Spleen (tissue), 11 donors: Measurements from ENCODE around the gene CIB1. TPM values are rescaled to one million over a fixed set of nuclear protein-coding genes. Genes with fewer than 3 reads are reported as not detected.

Source experiments
- DNase-seq: peaks from one replicate; pipeline ENCODE4 v3.0.0-alpha.2; 2020
- H3K27ac ChIP-seq, 8 donors: fragments of 200-600 bp; sonication (generic) in 7 of 8; 1 replicate in 4 of 8; 2 replicates in 4 of 8; pipeline versions ENCODE4 v1.5.0 to v1.8.0; 2016 to 2021; ENCODE audit warnings: inconsistent platforms in 4 of 8, mild to moderate bottlenecking in 4 of 8, moderate library complexity in 1 of 8
- H3K27me3 ChIP-seq, 7 donors: fragments of 200-600 bp; sonication (generic) in 6 of 7; replicated peaks in 1 of 7; 1 replicate in 4 of 7; 2 replicates in 3 of 7; pipeline versions ENCODE4 v1.5.0 to v1.8.0; 2016 to 2021; ENCODE audit warnings: inconsistent platforms in 3 of 7, mild to moderate bottlenecking in 1 of 7
- H3K36me3 ChIP-seq, 6 donors: fragments of 200-600 bp; sonication (generic) in 5 of 6; 1 replicate in 4 of 6; 2 replicates in 2 of 6; pipeline versions ENCODE4 v1.5.0 to v1.8.0; 2016 to 2021; ENCODE audit warnings: inconsistent platforms in 2 of 6
- H3K4me1 ChIP-seq, 6 donors: fragments of 200-600 bp; sonication (generic) in 5 of 6; 1 replicate in 3 of 6; 2 replicates in 3 of 6; pipeline versions ENCODE4 v1.5.0 to v1.8.0; 2016 to 2021; ENCODE audit warnings: inconsistent platforms in 3 of 6
- H3K4me3 ChIP-seq, 8 donors: fragments of 200-600 bp; sonication (generic) in 7 of 8; 1 replicate in 4 of 8; 2 replicates in 4 of 8; pipeline versions ENCODE4 v1.5.0 to v1.8.0; 2016 to 2021; ENCODE audit warnings: inconsistent platforms in 4 of 8, mild to moderate bottlenecking in 4 of 8, moderate library complexity in 2 of 8
- H3K9me3 ChIP-seq, 8 donors: fragments of 200-600 bp; sonication (generic) in 7 of 8; 1 replicate in 4 of 8; 2 replicates in 4 of 8; pipeline versions ENCODE4 v1.5.0 to v1.8.0; 2016 to 2021; ENCODE audit warnings: inconsistent platforms in 4 of 8
- CTCF ChIP-seq, 11 experiments: fragments of 200-600 bp in 7 of 11; fragments of 450-650 bp in 4 of 11; sonication (generic) in 4 of 11; IDR thresholded peaks in 8 of 11; conservative IDR thresholded peaks in 3 of 11; 1 replicate in 7 of 11; 2 replicates in 4 of 11; pipeline versions ENCODE4 v1.4.0 to v1.8.0; 2016 to 2021; ENCODE audit warnings: antibody characterized with exemption in 11 of 11, inconsistent platforms in 4 of 11, mild to moderate bottlenecking in 1 of 11
- POLR2A ChIP-seq, 3 donors: fragments of 450-650 bp; IDR thresholded peaks; one replicate each; pipeline ENCODE4 v1.5.1; 2017; ENCODE audit warnings: antibody characterized with exemption in 3 of 3, mild to moderate bottlenecking in 1 of 3
- POLR2AphosphoS5 ChIP-seq, 3 donors: sonication (generic); formaldehyde crosslinking; IDR thresholded peaks; one replicate each; pipeline ENCODE4 v1.5.1; 2017; ENCODE audit warnings: antibody characterized with exemption in 3 of 3
- WGBS, 5 donors: extraction: QIAGEN DNeasy Blood & Tissue Kit in 3 of 5; methylation state at CpG; one replicate each; pipeline versions ENCODE4 v1.1.5 to v1.1.7; 2013 to 2018; 5-methylcytosine and 5-hydroxymethylcytosine counted together
- intact Hi-C: fragments of 100-400 bp; cut with DNase I; formaldehyde crosslinking; loops from one replicate; pipeline ENCODE4 v1.15.0; 2023; ENCODE audit warnings: low total_unique reads
- polyA plus RNA-seq, 3 donors: library from polyadenylated mRNA; stranded (reverse); fragments of 200-250 nt; gene quantifications; one replicate each; pipeline ENCODE4 v1.2.1, GENCODE V29; 2013
- total RNA-seq, 7 donors: library from RNA; depleted of rRNA in 3 of 7; stranded (reverse); fragments of >200 nt in 3 of 7; fragmentation: NEBNext Ultra II Directional in 4 of 7; extraction: Animal tissue kit (Norgen Biotek cat#: 25700) in 4 of 7; gene quantifications; one replicate each; pipeline versions ENCODE4 v1.1.0 to v1.2.1, GENCODE V29; 2016 to 2021
- donor health status: healthy with polysubstance abuse.
- donor health status: DM: no; HTN: no; CAD: no; lungs with moderate emphysema.
- donor health status: DM: no; HTN: no; CAD: no.
- donor health status: Bipolar disorder and iron deficiency.
- donor health status: healthy.
- donor health status: DM: no; HTN: no; CAD: no.
- donor health status: DM: yes; HTN: yes; CAD: no.

Gene CIB1
- total and polyA plus RNA-seq, 10 donors, result 31.7 to 247 (median 79.0) TPM

GRCh38 chr15:90219421-90220141 lies 14.2 kb downstream of the CIB1 start:
- no peaks in the 10 kb centered on the region for H3K27me3 ChIP-seq
- no peak overlapping the region for H3K4me3 ChIP-seq
- peak; percentile 88 for DNase-seq
- TF ChIP-seq POLR2AphosphoS5 (IDR thresholded peaks at IDR 0.05) (peak in 2 of 3 donors; percentile 26 to 64), CTCF (IDR thresholded peaks at IDR 0.05 in 8 of 11, conservative IDR thresholded peaks at IDR 0.05 in 3 of 11) (peak; percentile 36 to 85 (median 67)), POLR2A (IDR thresholded peaks at IDR 0.05) (no peak)
- H3K4me1 ChIP-seq, result peaks cover 4 to 85% (median 52%) of the 10 kb centered on the region in 6 donors
- intact Hi-C loops, result no loop called here
- no peaks in the 10 kb centered on the region for H3K9me3 ChIP-seq
- H3K27ac ChIP-seq, result peak overlapping the region in 3 of 8 donors; percentile 27 to 74 (median 37)
- H3K36me3 ChIP-seq, result peaks cover 0 to 97% (median 35%) of the 10 kb centered on the region in 6 donors
- WGBS, 5 donors, result 60 to 65% (median 63%) methylated on average over 13 to 17 of the region's 17 CpGs

GRCh38 chr15:90217671-90218394 lies 15.9 kb downstream of the CIB1 start:
- peaks cover 15 to 89% (median 61%) of the 10 kb centered on the region in 6 donors for H3K4me1 ChIP-seq
- H3K9me3 ChIP-seq, result no peaks in the 10 kb centered on the region
- 73 to 97% (median 86%) methylated on average over 9 of the region's 9 CpGs for WGBS, 5 donors
- intact Hi-C loops, result no loop called here
- no peaks in the 10 kb centered on the region for H3K27me3 ChIP-seq
- no peak for DNase-seq
- peak overlapping the region in 4 of 8 donors; percentile 15 to 74 (median 40) for H3K27ac ChIP-seq
- TF ChIP-seq CTCF (IDR thresholded peaks at IDR 0.05 in 8 of 11, conservative IDR thresholded peaks at IDR 0.05 in 3 of 11) (no peak), POLR2AphosphoS5 (IDR thresholded peaks at IDR 0.05) (peak in 1 of 3 donors; percentile 12), POLR2A (IDR thresholded peaks at IDR 0.05) (no peak)
- no peak overlapping the region for H3K4me3 ChIP-seq
- peaks cover 0 to 80% (median 18%) of the 10 kb centered on the region in 6 donors for H3K36me3 ChIP-seq

- intact Hi-C loops, result no loop called here
- DNase-seq, result no peak
- peaks cover 0 to 69% (median 11%) of the 10 kb centered on the region in 6 donors for H3K36me3 ChIP-seq
- peaks cover 40 to 100% (median 78%) of the 10 kb centered on the region in 6 donors for H3K4me1 ChIP-seq
- H3K27ac ChIP-seq, result peak overlapping the region in 7 of 8 donors; percentile 43 to 86 (median 69)
- no peaks in the 10 kb centered on the region for H3K9me3 ChIP-seq
- TF ChIP-seq POLR2A (IDR thresholded peaks at IDR 0.05) (no peak), POLR2AphosphoS5 (IDR thresholded peaks at IDR 0.05) (peak in 1 of 3 donors; percentile 57), CTCF (IDR thresholded peaks at IDR 0.05 in 8 of 11, conservative IDR thresholded peaks at IDR 0.05 in 3 of 11) (peak in 4 of 11 experiments; percentile 10 to 27 (median 15))
- 60 to 70% (median 64%) methylated on average over 8 of the region's 8 CpGs for WGBS, 5 donors
- H3K4me3 ChIP-seq, result no peak overlapping the region
- H3K27me3 ChIP-seq, result no peaks in the 10 kb centered on the region
Observed at GRCh38 chr15:90214553-90215196, 19.1 kb downstream of the CIB1 start.
